ENCODE results near the gene CLTCL1. TPM values are rescaled to one million over a fixed set of nuclear protein-coding genes. Genes with fewer than 3 reads are reported as not detected.
"Not testable (repeated sequence)": the region's sequence is repeated elsewhere in the genome, so short reads cannot be mapped to it uniquely, and the experiment has no call there.

The CLTCL1 gene
- total and polyA plus RNA-seq, 4 experiments from 2014 or later, result 0.80 to 1.7 TPM; not detected in 2

DNA sequence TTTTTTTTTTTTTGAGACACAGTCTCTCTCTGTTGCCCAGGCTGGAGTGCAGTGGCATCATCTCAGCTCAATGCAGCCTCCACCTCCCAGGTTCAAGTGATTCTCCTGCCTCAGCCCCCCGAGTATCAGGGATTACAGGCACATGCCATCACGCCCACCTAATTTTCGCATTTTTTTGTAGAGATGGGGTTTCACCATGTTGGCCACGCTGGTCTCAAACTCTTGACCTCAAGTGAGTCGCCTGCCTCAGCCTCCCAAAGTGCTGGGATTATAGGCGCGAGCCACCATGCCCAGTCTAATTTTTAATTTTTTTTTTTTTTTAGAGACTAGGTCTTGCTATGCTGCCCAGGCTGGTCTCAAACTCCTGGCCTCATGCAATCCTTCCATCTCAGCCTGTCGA lies 35.2 kb downstream of the CLTCL1 start:
- H3K4me1 Mint-ChIP-seq, result peaks cover 10 to 22% (median 14%) of the 10 kb centered on the region in 4 donors
- H3K36me3 Mint-ChIP-seq, result peaks cover 2 to 11% of the 10 kb centered on the region in 2 donors
- CTCF ChIA-PET (ENCODE audit: partially characterized antibody); H3K27ac ChIP-seq (ENCODE audit: low read depth, low read length); H3K9me3 ChIP-seq (ENCODE audit: control insufficient read depth in 1 of 2, low read length in 2 of 2); intact Hi-C loops (cut with micrococcal nuclease); H3K9me3 Mint-ChIP-seq; H3K27me3 ChIP-seq (ENCODE audit: insufficient read depth, low read length); H3K4me1 ChIP-seq (ENCODE audit: insufficient read depth, low read length); DNase-seq; H3K27me3 Mint-ChIP-seq; POLR2A ChIA-PET (ENCODE audit: partially characterized antibody); H3K4me3 ChIP-seq (ENCODE audit: low read length in 2 of 2); H3K36me3 ChIP-seq (ENCODE audit: insufficient read depth, low read length); H3K27ac Mint-ChIP-seq: not testable (repeated sequence)
- H3K4me3 Mint-ChIP-seq, result peak overlapping the region in 1 of 8 donors; percentile 48

DNA sequence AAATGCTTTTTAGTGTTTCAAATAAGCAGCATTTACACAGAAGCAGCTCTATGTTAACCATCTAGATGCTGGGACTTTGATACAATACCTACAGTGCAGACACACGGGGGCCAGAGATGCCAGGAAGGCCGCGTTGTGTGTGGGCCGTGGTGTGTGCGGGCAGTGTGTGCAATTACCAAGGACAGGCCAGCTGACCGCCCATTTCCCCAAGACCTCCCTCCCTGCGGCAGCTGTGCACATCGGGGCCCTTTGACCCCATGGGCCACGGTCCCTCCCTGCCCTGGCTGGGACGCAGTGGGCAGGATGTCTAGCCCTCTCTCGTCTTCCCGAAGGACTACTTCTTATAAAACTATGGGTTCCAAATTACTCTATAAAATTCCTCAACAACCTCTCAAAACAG lies 38.4 kb downstream of the CLTCL1 start:
- no peak overlapping the region for H3K27ac ChIP-seq (ENCODE audit: low read depth, low read length)
- no peak overlapping the region for H3K4me3 Mint-ChIP-seq
- intact Hi-C loops (cut with micrococcal nuclease), result no loop called here
- POLR2A ChIA-PET (ENCODE audit: partially characterized antibody), result no interaction called here
- H3K27ac Mint-ChIP-seq, result no peak overlapping the region
- peaks cover 3 to 5% of the 10 kb centered on the region in 2 donors for H3K27me3 Mint-ChIP-seq
- H3K27me3 ChIP-seq (ENCODE audit: insufficient read depth, low read length), result no peaks in the 10 kb centered on the region
- CTCF ChIA-PET (ENCODE audit: partially characterized antibody), result no interaction called here
- H3K9me3 ChIP-seq (ENCODE audit: control insufficient read depth in 1 of 2, low read length in 2 of 2), result no peaks in the 10 kb centered on the region
- H3K36me3 ChIP-seq (ENCODE audit: insufficient read depth, low read length), result no peaks in the 10 kb centered on the region
- peaks cover 0 to 11% of the 10 kb centered on the region in 2 donors for H3K36me3 Mint-ChIP-seq
- H3K9me3 Mint-ChIP-seq, result peaks cover 0 to 6% (median 1%) of the 10 kb centered on the region in 8 donors
- H3K4me3 ChIP-seq (ENCODE audit: low read length in 2 of 2), result no peak overlapping the region
- H3K4me1 ChIP-seq (ENCODE audit: insufficient read depth, low read length), result no peaks in the 10 kb centered on the region
- no peak for DNase-seq
- peaks cover 0 to 1% (median 0%) of the 10 kb centered on the region in 4 donors for H3K4me1 Mint-ChIP-seq

DNA sequence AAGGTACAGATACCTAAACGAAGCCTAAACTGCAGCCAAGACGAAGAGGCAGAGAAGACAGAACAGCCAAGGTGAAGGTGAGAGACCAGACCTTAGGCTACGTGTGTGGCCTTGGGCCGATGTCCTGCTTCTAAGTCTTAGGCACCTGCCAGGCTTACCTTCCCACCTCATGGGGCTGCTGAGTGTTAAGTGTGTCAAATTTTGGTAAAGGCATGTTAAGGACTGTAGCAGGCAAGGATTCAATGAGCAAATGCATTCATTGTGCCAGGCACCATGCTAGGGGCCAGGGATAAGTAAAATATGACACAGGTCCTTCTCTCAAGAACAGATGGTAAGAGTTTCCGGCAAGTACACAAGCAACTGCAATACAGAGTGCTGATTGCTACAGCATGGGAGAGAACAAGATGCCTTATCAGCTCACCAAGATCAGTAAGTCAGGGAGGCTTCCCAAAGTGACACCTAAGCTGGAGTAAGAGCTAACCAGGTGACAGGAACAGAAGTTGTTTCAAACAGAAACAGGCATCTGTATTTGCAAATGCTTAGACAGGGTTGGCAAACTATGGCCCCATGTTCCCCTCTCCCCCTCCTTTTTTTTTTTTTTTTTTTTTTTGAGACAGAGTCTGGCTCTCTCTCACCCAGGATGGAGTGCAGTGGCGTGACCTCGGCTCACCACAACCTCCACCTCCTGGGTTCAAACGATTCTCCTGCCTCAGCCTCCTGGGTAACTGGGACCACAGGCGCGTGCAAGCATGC lies 46.7 kb downstream of the CLTCL1 start:
- Histone ChIP-seq H3K4me1 (ENCODE audit: insufficient read depth, low read length) (no peaks in the 10 kb centered on the region), H3K9me3 (ENCODE audit: control insufficient read depth in 1 of 2, low read length in 2 of 2) (no peaks in the 10 kb centered on the region), H3K36me3 (ENCODE audit: insufficient read depth, low read length) (no peaks in the 10 kb centered on the region), H3K27ac (ENCODE audit: low read depth, low read length) (no peak overlapping the region), H3K4me3 (ENCODE audit: low read length in 2 of 2) (no peak overlapping the region), H3K27me3 (ENCODE audit: insufficient read depth, low read length) (no peaks in the 10 kb centered on the region)
- DNase-seq, result no peak
- Mint-ChIP-seq H3K27me3 (peaks cover 3% of the 10 kb centered on the region in 2 donors), H3K9me3 (no peaks in the 10 kb centered on the region), H3K27ac (no peak overlapping the region), H3K36me3 (no peaks in the 10 kb centered on the region), H3K4me3 (no peak overlapping the region), H3K4me1 (no peaks in the 10 kb centered on the region)
- intact Hi-C loops (cut with micrococcal nuclease), result no loop called here
- POLR2A ChIA-PET (ENCODE audit: partially characterized antibody), result no interaction called here
- CTCF ChIA-PET (ENCODE audit: partially characterized antibody), result no interaction called here

DNA sequence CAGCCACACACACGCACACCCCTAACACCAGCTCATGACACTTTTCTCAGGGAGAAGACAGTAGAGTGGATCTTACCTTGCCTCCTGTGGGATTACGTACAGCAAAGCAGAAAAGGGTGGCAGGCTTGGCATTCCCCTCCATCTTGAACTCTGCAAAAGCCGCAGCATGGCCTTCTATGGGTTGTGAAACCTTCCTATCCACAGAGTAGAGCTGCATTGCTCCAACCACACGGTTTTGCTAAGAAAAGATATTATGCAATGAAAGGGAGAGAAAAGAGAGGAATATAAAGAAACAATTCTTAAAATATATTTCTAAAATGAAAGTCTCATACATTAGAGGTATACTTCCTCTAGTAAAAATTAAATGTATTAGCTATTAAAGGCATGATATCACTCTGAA lies 48.8 kb downstream of the CLTCL1 start:
- Histone ChIP-seq H3K4me1 (ENCODE audit: insufficient read depth, low read length) (no peaks in the 10 kb centered on the region), H3K27me3 (ENCODE audit: insufficient read depth, low read length) (no peaks in the 10 kb centered on the region), H3K4me3 (ENCODE audit: low read length in 2 of 2) (no peak overlapping the region), H3K36me3 (ENCODE audit: insufficient read depth, low read length) (no peaks in the 10 kb centered on the region), H3K27ac (ENCODE audit: low read depth, low read length) (no peak overlapping the region), H3K9me3 (ENCODE audit: control insufficient read depth in 1 of 2, low read length in 2 of 2) (no peaks in the 10 kb centered on the region)
- no peak overlapping the region for H3K4me3 Mint-ChIP-seq
- no peaks in the 10 kb centered on the region for H3K9me3 Mint-ChIP-seq
- H3K36me3 Mint-ChIP-seq, result no peaks in the 10 kb centered on the region
- ChIA-PET POLR2A (ENCODE audit: partially characterized antibody) (no interaction called here), CTCF (ENCODE audit: partially characterized antibody) (no interaction called here)
- DNase-seq, result no peak
- H3K4me1 Mint-ChIP-seq, result no peaks in the 10 kb centered on the region
- intact Hi-C loops (cut with micrococcal nuclease), result no loop called here
- peaks cover 0 to 3% of the 10 kb centered on the region in 2 donors for H3K27me3 Mint-ChIP-seq
- no peak overlapping the region for H3K27ac Mint-ChIP-seq

DNA sequence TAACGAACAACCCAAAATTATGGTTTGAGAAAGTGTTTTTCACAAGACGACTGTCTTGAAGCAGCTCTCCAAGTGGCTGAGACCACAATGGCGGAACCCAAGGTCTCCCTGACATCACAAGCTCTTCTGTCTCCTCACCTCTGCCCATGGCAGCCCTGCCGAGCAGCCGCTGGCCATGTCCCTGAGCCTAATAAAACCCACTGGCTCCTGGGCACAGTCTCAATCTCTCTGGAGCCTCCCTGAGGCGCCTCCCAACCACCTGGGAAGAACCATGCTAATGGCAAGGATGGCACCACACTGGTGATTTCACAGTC lies 50.0 kb downstream of the CLTCL1 start:
- POLR2A ChIA-PET (ENCODE audit: partially characterized antibody), result no interaction called here
- Mint-ChIP-seq H3K27ac (no peak overlapping the region), H3K9me3 (no peaks in the 10 kb centered on the region), H3K27me3 (peaks cover 0 to 9% of the 10 kb centered on the region in 2 donors), H3K4me3 (no peak overlapping the region), H3K36me3 (no peaks in the 10 kb centered on the region), H3K4me1 (no peaks in the 10 kb centered on the region)
- no peaks in the 10 kb centered on the region for H3K9me3 ChIP-seq (ENCODE audit: control insufficient read depth in 1 of 2, low read length in 2 of 2)
- intact Hi-C loops (cut with micrococcal nuclease), result no loop called here
- CTCF ChIA-PET (ENCODE audit: partially characterized antibody), result no interaction called here
- no peak overlapping the region for H3K27ac ChIP-seq (ENCODE audit: low read depth, low read length)
- no peak for DNase-seq
- H3K36me3 ChIP-seq (ENCODE audit: insufficient read depth, low read length), result no peaks in the 10 kb centered on the region
- no peak overlapping the region for H3K4me3 ChIP-seq (ENCODE audit: low read length in 2 of 2)
- no peaks in the 10 kb centered on the region for H3K4me1 ChIP-seq (ENCODE audit: insufficient read depth, low read length)
- no peaks in the 10 kb centered on the region for H3K27me3 ChIP-seq (ENCODE audit: insufficient read depth, low read length)

DNA sequence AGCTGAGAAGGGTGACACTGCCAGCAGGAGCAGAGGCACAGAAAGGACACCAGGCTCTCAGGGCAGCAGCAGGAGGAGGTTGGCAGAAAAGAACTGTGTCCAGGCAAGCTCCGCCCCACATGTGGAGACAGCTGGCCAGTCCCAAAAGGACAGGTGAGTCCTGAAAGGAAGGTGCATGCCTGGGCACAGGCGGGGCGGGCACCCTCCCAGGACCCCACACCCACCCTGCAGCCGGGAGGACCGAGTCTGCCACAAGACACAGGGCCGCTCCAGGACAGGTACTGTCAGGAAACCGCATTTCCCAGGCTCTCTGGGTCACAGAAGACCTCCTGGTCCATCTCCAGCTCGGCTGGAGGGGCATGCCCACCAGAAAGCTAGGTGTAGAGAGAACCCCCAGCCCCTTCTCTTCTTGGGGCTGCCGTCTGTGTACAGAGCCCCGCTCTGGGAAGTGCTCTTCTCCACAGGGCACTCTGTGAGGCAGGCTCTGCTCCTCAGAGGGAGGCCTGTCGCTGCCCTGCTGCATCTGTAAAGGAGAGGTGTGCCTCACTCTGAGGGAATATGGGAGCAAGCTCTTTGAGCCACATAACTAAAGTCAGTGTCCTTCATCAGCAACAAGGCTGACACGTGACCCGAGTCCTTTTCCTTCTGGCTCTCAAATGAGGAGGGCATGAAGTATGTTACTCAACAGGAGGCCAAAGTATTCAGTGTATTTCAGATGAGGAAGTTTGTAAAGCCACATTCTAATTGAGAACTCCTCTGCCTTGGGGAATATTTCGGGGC lies 50.5 kb downstream of the CLTCL1 start:
- Histone ChIP-seq H3K4me1 (ENCODE audit: insufficient read depth, low read length) (no peaks in the 10 kb centered on the region), H3K27me3 (ENCODE audit: insufficient read depth, low read length) (no peaks in the 10 kb centered on the region), H3K36me3 (ENCODE audit: insufficient read depth, low read length) (no peaks in the 10 kb centered on the region), H3K4me3 (ENCODE audit: low read length in 2 of 2) (no peak overlapping the region), H3K27ac (ENCODE audit: low read depth, low read length) (no peak overlapping the region), H3K9me3 (ENCODE audit: control insufficient read depth in 1 of 2, low read length in 2 of 2) (no peaks in the 10 kb centered on the region)
- no peak for DNase-seq
- Mint-ChIP-seq H3K4me1 (no peaks in the 10 kb centered on the region), H3K4me3 (no peak overlapping the region), H3K9me3 (no peaks in the 10 kb centered on the region), H3K36me3 (no peaks in the 10 kb centered on the region), H3K27me3 (peaks cover 0 to 9% of the 10 kb centered on the region in 2 donors), H3K27ac (peak overlapping the region in 1 of 7 donors; percentile 22)
- intact Hi-C loops (cut with micrococcal nuclease), result no loop called here
- POLR2A ChIA-PET (ENCODE audit: partially characterized antibody), result no interaction called here
- CTCF ChIA-PET (ENCODE audit: partially characterized antibody), result no interaction called here

DNA sequence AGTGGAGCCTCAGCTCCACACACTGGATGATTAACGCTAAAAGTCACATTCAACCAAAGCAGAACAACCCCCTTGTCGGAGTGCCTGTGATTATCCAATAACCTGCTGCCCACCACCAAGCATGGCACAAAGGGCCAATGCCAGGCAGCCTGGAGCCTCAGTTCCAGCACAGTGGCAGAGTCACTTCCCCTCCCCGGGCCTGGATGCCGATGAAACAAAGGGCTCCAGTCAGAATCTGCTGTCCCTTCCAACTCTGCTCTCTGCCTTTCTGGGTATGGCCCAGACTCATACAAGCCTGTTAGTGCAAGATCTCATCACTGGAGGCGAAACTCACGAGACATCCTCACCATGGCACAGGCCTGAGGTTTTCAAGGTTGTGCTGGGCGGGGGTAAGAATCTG lies 52.1 kb downstream of the CLTCL1 start:
- H3K9me3 ChIP-seq (ENCODE audit: control insufficient read depth in 1 of 2, low read length in 2 of 2), result no peaks in the 10 kb centered on the region
- POLR2A ChIA-PET (ENCODE audit: partially characterized antibody), result no interaction called here
- no peaks in the 10 kb centered on the region for H3K36me3 ChIP-seq (ENCODE audit: insufficient read depth, low read length)
- H3K4me1 Mint-ChIP-seq, result no peaks in the 10 kb centered on the region
- H3K27me3 ChIP-seq (ENCODE audit: insufficient read depth, low read length), result no peaks in the 10 kb centered on the region
- H3K27ac ChIP-seq (ENCODE audit: low read depth, low read length), result no peak overlapping the region
- H3K4me1 ChIP-seq (ENCODE audit: insufficient read depth, low read length), result no peaks in the 10 kb centered on the region
- no peaks in the 10 kb centered on the region for H3K9me3 Mint-ChIP-seq
- no peak overlapping the region for H3K4me3 Mint-ChIP-seq
- H3K36me3 Mint-ChIP-seq, result no peaks in the 10 kb centered on the region
- DNase-seq, result no peak
- intact Hi-C loops (cut with micrococcal nuclease), result no loop called here
- CTCF ChIA-PET (ENCODE audit: partially characterized antibody), result no interaction called here
- H3K27ac Mint-ChIP-seq, result no peak overlapping the region
- no peak overlapping the region for H3K4me3 ChIP-seq (ENCODE audit: low read length in 2 of 2)
- peaks cover 0 to 11% of the 10 kb centered on the region in 2 donors for H3K27me3 Mint-ChIP-seq
